ENCODE measurements around the gene GPR45.

Gene GPR45

DNA sequence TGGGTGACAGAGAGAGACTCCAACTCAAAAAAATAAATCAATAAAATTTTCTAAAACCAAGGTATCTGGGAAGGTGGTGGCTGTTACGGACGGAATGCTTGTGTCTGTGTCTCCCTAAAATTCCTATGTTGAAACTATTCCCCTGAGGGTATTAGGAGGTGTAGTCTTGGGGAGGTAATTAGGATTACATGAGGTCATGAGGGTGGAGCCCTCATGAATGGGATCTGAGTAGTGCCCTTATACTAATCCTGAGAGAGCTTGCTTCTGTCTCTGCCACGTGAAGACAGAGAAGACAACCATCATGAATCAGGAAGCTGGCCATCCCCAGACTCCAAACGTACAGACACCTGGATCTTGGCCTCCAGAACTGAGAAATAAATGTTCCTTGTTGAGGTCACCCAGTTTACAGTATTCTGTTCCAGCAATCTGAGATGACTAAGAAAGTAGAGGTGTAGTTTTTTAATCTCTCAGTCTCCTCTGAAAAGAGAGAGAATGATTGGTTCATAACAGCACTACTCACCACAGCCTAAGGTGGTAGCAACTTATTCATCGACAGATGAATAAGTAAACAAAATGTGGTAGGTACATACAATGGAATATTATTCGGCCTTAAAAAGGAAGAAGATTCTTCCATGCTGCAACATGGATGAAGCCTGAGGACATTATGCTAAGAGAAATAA is 49.6 kb downstream of the GPR45 start:
- TF ChIP-seq CTCF (IDR thresholded peaks at IDR 0.05), result no peak

DNA sequence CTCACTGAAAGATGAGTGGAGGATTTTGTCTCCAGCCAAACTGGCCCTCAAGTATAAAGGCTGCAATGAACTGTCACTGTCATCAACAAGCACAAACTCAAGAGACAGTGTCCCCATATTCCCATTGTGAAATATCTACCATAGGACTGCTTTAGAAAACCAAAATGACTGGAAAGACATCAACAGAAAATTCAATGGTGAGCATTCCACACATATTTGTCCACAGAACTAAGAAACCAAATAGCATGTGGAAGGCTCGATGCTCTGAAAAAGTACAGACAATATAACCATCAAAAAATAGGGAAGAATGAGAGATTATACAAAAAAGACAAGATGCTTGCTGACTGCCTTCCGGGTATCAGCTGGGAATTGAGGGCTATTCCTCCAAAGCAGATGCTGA is 50.4 kb downstream of the GPR45 start:
- TF ChIP-seq CTCF (IDR thresholded peaks at IDR 0.05), result no peak
